KOPT-K1 (cell line): Measurements from ENCODE around the gene COQ8A.

Experiments
- H3K27ac ChIP-seq: fragments of 200-600 bp; sonication (generic); 2 replicates; pipeline ENCODE4 v1.5.1; 2016; ENCODE audit warnings: antibody characterized with exemption, mild to moderate bottlenecking, low read depth, low read length; ENCODE audit not compliant: poor library complexity, severe bottlenecking
- H3K36me3 ChIP-seq: fragments of 200-600 bp; sonication (generic); 2 replicates; pipeline ENCODE4 v1.5.1; 2017; ENCODE audit warnings: antibody characterized with exemption, mild to moderate bottlenecking, low read length, moderate library complexity; ENCODE audit not compliant: insufficient read depth
- H3K9me3 ChIP-seq: fragments of 200-600 bp; sonication (generic); 2 replicates; pipeline ENCODE4 v1.5.1; 2017; ENCODE audit warnings: antibody characterized with exemption, low read length, mild to moderate bottlenecking; ENCODE audit not compliant: insufficient read depth, poor library complexity, severe bottlenecking

Gene COQ8A

DNA sequence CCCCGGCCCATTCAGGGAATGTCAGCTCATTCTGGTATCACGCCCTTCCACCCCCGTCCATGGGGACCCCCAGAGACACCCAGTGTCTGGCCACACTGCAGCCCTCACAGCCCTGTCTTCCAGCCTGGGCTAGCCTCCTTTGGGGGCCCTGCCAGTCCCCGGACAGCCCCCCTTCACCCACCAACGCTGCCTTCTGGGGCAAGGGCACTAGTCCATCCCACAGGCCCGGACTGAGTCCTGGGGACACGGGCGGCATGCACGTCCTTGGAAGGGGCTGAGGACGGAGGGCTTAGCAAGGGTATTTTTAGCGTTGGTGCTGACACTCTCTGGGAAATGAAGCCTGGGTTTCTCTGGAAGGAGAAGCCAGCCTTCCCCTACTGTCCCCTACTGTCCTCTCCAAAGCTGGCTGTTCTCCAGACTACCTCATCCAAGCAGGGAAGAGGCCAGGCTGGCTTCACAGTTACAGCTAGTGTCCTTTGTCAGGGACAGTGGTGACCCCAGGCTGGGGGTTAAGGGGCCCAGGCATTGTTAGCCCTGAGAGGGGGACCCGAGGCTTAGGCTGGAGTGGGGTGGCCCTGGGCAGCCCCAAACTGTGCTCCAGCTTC, 39.5 kb downstream of the COQ8A start:
- H3K27ac ChIP-seq: no peak overlapping the region
- H3K9me3 ChIP-seq: no peaks in the 10 kb centered on the region
- no peaks in the 10 kb centered on the region for H3K36me3 ChIP-seq

DNA sequence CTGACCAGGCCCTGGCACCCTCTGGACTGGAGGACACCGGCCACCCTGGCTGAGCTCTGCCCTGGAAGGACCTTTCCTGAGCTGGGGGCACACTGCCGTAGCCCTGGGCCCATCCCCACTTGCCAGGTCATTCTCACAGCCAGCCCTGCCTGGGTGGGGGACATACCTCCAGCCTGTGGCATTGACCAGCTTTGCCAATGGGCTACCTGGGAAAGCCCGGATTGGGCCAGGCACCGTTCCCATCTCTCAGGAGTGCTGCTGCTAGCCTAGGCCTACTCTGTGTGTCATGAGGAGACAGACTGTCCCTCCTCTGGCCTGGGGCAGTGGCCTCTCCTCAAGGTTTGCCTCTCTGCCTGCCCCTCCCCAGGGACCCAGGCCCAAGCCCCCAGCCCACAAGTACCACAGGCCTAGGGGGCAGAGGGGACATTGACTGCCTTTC, 40.0 kb downstream of the COQ8A start:
- no peaks in the 10 kb centered on the region for H3K9me3 ChIP-seq
- H3K27ac ChIP-seq: no peak overlapping the region
- H3K36me3 ChIP-seq: no peaks in the 10 kb centered on the region

DNA sequence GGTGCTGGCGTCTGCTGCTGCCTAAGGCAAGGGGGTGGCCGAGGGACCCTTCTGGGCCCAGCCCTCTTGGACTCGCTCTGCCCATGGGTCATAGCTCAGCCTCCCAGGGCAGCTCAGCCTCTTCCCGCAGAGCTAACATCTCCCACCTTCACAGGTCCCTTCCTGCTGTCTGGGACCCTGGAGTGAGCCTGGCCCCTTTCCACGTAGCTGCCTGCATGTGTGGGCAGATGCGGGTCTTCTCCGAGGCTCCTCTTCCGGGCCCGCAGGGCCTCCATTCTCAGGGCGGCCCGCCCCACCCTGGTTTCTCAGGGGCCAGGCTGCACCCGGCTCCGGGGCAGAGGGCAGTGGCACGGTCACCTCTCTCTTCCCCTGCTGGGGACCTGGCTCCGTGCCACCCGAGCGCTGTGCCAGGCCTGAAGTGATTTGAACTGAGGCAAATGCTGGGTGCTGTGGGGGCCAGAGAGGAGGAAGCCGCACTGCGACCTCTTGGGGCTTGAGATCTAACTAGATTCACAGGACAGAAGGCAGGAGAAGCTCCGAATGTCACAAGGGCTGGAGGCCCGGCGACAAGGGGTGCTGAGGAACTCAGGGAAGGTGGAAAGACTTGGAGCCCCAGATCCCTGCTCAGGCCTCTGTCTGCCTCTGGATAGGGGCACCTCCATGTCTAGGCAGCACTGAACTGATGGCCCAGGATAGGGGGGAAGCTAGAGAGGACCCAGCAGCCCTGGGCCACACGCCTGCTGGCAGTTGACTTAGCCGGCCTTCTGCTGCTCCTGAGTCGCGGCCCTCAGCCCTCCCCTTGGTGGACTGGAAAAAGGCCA, 40.7 kb downstream of the COQ8A start:
- H3K36me3 ChIP-seq: no peaks in the 10 kb centered on the region
- no peaks in the 10 kb centered on the region for H3K9me3 ChIP-seq
- H3K27ac ChIP-seq: no peak overlapping the region

DNA sequence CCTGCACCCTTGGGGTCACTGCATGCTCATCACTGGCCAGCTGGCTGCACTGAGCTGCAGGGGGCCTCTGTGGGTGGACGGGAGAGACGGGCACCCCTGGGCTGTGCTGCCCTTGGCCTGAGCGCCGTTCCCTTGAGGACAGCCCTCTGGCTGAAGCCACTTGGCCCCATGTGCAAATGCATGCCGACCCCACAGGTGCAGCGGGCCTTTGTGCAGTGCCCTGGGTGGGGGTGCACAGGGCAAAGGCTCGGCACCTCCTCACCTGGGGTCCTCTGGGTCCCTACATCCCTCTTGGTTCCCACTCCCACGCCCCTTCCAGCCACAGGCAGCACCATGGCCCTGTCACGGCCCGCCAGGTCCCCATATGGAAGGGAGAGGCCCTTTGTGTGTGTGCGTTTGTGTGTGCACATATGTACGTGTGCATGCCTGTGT, 41.3 kb downstream of the COQ8A start:
- H3K36me3 ChIP-seq: no peaks in the 10 kb centered on the region

DNA sequence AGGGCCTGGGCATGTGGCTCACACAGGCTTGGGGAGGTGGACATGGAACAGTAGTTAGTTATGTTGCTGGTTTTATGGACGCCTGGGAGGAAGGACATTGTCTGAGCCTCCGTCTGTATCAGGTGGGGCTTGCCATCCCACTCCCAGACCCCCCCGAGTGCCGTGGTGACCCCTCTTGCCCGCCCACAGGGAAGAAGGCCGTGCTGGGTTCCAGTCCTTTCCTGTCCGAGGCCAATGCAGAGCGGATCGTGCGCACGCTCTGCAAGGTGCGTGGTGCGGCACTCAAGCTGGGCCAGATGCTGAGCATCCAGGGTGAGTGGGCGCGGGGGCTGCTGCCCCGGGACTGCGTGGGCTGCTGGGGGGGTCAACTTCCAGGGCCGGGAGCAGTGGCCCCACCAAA, 41.7 kb downstream of the COQ8A start:
- no peak overlapping the region for H3K27ac ChIP-seq
- H3K36me3 ChIP-seq: no peaks in the 10 kb centered on the region
- no peaks in the 10 kb centered on the region for H3K9me3 ChIP-seq

More for the DNA sequence above, 41.3 kb downstream of the COQ8A start:
- Histone ChIP-seq H3K9me3 (no peaks in the 10 kb centered on the region), H3K27ac (no peak overlapping the region)

DNA sequence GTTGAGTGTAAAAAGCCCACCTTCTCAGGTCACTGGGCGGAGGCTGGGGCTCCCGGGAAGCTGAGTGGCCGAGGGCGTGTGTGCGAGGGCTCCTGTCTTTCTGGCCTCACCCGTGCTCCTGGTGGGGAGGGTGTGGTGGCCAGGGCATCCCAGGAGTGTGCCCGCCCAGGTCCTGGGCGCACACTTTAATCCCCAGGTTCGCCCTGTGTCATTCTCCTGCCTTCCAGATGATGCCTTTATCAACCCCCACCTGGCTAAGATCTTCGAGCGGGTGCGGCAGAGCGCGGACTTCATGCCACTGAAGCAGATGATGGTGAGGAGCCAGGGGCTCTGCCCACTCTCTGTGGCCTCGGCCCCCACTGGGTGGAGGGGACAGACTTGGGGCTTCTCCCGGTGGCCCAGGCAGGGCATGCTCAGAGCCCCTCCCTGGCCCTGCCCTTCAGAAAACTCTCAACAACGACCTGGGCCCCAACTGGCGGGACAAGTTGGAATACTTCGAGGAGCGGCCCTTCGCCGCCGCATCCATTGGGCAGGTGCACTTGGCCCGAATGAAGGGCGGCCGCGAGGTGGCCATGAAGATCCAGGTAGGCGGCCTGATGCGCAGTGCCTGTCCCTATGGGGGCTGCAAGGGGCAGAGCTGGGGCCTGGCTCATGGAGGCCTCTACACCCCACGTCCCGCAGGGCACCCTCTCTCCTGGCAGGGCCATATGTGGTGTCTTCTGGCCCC, 42.5 kb downstream of the COQ8A start:
- no peak overlapping the region for H3K27ac ChIP-seq

DNA sequence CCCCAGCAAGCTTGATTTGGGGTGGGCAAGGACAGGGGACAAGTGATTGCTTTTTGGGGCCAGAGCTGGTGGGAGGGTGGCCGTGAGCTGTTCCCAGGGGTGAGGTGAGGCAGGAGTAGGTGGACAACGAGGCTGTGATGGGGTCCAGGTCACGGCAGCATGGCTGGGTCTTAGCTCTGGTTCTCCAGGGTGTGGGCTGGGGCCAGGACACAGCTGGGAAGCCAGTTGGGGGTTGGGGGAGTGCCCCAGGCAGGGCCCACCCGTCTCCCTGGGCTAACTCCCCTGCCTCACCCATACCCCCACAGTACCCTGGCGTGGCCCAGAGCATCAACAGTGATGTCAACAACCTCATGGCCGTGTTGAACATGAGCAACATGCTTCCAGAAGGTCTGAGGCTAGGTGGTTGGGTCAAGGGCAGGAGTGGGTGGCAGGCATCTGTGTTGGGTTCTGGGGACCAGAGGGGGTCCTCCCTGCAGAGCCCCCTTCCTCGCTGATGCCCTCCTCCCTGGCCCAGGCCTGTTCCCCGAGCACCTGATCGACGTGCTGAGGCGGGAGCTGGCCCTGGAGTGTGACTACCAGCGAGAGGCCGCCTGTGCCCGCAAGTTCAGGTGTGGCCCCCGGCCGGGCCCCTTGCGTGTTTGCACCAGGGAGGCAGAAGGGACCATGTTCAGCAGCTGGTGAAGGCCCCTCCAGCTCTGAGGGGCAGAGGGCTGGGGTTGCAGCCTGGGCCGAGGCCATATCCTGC, 43.3 kb downstream of the COQ8A start:
- Histone ChIP-seq H3K36me3 (no peaks in the 10 kb centered on the region), H3K9me3 (no peaks in the 10 kb centered on the region)

More for the DNA sequence above, 42.5 kb downstream of the COQ8A start:
- no peaks in the 10 kb centered on the region for H3K9me3 ChIP-seq
- H3K36me3 ChIP-seq: no peaks in the 10 kb centered on the region

DNA sequence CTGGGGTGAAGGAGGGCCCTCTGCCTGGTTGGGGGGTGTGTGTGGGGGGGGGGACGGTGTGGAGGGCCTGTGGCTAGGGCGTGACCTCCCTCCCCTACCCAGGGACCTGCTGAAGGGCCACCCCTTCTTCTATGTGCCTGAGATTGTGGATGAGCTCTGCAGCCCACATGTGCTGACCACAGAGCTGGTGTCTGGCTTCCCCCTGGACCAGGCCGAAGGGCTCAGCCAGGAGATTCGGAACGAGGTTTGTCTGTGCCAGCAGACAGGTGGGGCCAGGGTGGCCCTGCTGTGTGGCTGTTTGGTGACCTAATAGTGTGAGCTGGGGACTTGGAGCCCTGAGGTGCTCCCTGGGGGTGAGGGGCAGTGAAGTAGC, 43.9 kb downstream of the COQ8A start:
- Histone ChIP-seq H3K9me3 (no peaks in the 10 kb centered on the region), H3K36me3 (no peaks in the 10 kb centered on the region), H3K27ac (no peak overlapping the region)

More for the DNA sequence above, 43.3 kb downstream of the COQ8A start:
- H3K27ac ChIP-seq: no peak overlapping the region

DNA sequence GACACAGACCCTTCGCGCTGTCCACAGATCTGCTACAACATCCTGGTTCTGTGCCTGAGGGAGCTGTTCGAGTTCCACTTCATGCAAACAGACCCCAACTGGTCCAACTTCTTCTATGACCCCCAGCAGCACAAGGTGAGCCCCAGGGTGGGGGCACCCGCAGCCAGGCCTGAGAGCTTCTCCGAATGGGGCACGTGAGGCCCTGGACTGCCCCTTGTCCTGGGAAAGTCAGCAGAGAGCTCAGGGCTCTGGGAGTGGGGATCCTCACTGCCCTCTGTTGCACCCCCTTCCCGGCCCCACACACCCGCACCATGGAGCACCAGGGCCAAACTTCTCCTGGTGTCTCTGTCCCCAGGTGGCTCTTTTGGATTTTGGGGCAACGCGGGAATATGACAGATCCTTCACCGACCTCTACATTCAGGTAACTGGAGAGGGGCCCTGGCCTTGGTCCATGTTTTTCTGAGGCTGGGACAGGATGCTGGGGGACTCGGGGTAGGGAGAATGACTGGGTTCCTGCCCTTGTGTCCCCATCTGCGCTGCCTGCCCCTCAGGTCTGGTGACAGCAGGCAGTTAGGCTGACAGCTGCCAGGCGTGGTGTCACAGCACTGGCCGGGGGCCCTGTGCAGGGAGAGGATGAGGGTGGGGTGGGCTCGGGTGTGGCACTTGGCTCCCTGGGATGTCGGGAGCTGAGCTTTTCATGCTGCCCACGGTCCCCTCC, 44.6 kb downstream of the COQ8A start:
- Histone ChIP-seq H3K27ac (no peak overlapping the region), H3K9me3 (no peaks in the 10 kb centered on the region), H3K36me3 (no peaks in the 10 kb centered on the region)

DNA sequence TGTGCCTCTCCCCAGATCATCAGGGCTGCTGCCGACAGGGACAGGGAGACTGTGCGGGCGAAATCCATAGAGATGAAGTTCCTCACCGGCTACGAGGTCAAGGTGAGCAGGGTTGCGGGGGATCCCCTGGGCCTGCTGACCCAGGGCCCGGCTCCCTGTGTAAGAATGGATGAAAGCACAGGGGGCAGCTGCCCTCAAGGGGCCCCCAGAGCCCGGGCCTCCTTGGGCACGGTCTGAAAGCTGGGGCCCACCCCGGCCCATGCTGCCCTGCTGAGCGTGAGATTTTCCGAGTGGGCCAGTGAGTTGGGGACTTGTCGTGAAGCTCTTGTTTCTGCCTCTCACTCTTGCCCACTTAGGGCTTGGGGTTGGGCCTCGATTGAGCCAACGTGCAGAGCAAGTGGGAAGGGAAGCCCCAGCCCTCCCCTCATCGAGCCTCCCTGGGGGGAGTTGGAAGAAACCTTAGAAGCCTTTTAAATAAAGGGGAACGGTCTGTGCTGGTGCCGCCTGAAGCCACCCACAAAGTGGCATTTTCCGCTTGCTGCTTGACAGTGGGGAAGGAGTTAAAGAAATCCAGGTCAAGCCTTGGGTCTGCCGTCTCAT, 45.2 kb downstream of the COQ8A start:
- Histone ChIP-seq H3K9me3 (no peaks in the 10 kb centered on the region), H3K27ac (no peak overlapping the region), H3K36me3 (no peaks in the 10 kb centered on the region)

DNA sequence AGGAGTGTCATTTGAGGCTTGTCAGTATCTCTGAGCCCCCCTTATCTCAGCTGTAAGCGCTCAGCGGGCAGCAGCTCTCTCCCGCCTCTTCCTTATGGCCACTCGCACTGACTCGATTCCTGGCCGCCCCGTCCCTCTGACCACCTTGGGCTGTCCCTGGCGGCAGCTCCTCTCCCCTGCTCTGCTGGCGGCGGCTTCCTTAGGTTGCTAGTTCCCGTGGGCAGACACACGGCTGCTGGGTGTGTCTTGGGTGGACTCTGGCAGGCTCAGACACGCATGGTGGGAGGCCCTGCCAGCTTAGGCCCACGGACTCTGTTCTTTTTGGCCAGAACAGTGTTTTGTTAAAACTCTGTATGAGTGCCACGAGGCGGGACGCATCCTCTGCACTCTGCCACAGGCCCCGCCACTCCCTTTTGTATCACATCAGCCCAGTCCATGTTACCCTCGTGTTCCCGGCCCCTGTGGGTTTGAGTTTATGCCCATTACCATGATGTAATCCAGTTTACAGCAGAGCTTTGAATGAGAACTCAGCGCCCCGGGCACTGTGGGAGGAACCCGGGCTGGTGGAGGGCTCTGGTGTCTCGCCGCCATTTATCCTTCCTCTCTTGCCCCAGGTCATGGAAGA, 45.9 kb downstream of the COQ8A start:
- Histone ChIP-seq H3K36me3 (no peaks in the 10 kb centered on the region), H3K27ac (no peak overlapping the region), H3K9me3 (no peaks in the 10 kb centered on the region)

DNA sequence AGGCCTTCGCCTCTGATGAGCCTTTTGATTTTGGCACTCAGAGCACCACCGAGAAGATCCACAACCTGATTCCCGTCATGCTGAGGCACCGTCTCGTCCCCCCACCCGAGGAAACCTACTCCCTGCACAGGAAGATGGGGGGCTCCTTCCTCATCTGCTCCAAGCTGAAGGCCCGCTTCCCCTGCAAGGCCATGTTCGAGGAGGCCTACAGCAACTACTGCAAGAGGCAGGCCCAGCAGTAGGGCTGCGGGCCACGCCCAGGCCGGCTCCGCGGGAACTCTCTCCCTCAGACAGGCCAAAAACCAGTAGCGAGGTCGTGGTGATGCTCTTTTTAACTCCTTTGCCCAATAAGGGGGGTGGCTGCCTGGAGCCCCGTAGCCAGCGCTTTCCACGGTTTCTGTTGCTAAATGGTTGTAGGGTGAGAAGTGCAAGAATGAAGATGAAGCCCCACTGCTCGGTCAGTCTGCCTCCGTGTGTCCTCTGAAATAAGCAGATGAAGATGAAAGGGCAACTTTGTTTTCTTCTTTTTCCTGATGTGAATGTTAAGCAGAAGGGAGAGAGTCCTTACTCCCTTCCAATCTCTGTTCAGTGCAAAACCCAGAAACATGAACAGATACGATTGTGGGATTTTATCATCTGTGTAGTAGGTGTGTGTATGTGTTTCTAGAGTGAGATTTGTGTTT, 46.5 kb downstream of the COQ8A start:
- Histone ChIP-seq H3K9me3 (no peaks in the 10 kb centered on the region), H3K36me3 (no peaks in the 10 kb centered on the region), H3K27ac (no peak overlapping the region)

DNA sequence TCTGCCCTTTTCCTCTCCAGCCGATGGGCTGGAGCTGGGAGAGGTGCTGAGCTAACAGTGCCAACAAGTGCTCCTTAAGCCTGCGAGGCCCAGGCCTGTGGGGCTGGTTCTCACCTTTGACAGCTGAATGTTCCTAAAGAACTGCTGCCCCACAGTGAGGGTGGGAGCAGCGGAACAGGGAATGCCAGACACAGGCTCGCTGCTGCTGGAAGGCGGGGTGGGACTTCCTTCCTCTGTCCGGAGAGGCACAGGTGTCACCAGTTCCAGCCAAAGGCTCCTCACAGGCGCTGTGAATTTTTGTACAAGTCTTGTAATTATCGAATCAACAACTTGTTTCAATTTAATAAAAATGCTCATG, 47.1 kb downstream of the COQ8A start:
- Histone ChIP-seq H3K36me3 (no peaks in the 10 kb centered on the region), H3K9me3 (no peaks in the 10 kb centered on the region), H3K27ac (no peak overlapping the region)
